ENCODE data around the gene ZNF772. TPM values are rescaled to one million over a fixed set of nuclear protein-coding genes. Genes with fewer than 3 reads are reported as not detected.

The ZNF772 gene
- total RNA-seq, 1 experiment from 2014 or later: 6.2 TPM

DNA sequence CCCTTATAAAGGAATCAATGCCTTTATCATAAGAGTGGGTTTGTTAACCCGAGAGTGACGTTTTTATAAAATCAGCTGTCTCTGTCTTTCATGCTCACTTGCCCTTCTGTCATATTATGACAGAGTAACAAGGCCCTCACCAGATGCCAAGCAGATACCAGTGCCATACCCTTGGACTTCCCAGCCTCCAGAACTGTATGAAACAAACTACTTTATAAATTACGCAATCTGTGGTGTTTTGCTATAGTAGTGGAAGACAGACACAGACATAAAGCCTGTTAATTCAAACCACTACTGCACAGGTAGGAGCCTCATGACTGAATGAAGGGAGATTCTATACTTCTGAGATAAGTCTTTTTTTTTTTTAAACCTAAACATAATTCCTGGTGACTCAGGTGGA is 25.1 kb downstream of the ZNF772 start:
- ChIA-PET POLR2A (no interaction called here), CTCF (no interaction called here)
- DNase-seq (ENCODE audit: low read depth, low spot score): no peak
- in situ Hi-C loops (cut with HindIII; ENCODE audit: low pct_unique_long_range_greater_than_20kb, low sequenced_read_pairs): no loop called here
- H3K4me1 ChIP-seq (ENCODE audit: control insufficient read depth, insufficient read depth, low read length): no peaks in the 10 kb centered on the region
- ATAC-seq: no peak
- BruUV-seq (replicated peaks): no TSS peak
- no peaks in the 10 kb centered on the region for H3K27me3 ChIP-seq (ENCODE audit: control insufficient read depth, insufficient read depth, low read length)
- H3K36me3 ChIP-seq (ENCODE audit: control insufficient read depth, insufficient read depth, low read length): no peaks in the 10 kb centered on the region
- H3K4me3 ChIP-seq (ENCODE audit: low read depth in 2 of 2, low read length in 2 of 2): no peak overlapping the region
- no peak overlapping the region for H3K27ac ChIP-seq (ENCODE audit: low read length)
- no peak for TF ChIP-seq POLR2AphosphoS5 (IDR thresholded peaks at IDR 0.05; ENCODE audit: low read depth, low read length)
- TF ChIP-seq, protein P1, sequence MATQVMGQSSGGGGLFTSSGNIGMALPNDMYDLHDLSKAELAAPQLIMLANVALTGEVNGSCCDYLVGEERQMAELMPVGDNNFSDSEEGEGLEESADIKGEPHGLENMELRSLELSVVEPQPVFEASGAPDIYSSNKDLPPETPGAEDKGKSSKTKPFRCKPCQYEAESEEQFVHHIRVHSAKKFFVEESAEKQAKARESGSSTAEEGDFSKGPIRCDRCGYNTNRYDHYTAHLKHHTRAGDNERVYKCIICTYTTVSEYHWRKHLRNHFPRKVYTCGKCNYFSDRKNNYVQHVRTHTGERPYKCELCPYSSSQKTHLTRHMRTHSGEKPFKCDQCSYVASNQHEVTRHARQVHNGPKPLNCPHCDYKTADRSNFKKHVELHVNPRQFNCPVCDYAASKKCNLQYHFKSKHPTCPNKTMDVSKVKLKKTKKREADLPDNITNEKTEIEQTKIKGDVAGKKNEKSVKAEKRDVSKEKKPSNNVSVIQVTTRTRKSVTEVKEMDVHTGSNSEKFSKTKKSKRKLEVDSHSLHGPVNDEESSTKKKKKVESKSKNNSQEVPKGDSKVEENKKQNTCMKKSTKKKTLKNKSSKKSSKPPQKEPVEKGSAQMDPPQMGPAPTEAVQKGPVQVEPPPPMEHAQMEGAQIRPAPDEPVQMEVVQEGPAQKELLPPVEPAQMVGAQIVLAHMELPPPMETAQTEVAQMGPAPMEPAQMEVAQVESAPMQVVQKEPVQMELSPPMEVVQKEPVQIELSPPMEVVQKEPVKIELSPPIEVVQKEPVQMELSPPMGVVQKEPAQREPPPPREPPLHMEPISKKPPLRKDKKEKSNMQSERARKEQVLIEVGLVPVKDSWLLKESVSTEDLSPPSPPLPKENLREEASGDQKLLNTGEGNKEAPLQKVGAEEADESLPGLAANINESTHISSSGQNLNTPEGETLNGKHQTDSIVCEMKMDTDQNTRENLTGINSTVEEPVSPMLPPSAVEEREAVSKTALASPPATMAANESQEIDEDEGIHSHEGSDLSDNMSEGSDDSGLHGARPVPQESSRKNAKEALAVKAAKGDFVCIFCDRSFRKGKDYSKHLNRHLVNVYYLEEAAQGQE (IDR thresholded peaks at IDR 0.05; ENCODE audit: insufficient read depth in 1 of 2, low read depth in 2 of 2, low read length in 1 of 2): no peak
- TF ChIP-seq TCF7L2 (IDR thresholded peaks at IDR 0.05; ENCODE audit: low read depth, low read length): no peak
- TF ChIP-seq SIN3A (IDR thresholded peaks at IDR 0.05; ENCODE audit: borderline replicate concordance, insufficient read depth, low read depth, low read length): no peak
- TF ChIP-seq, protein P2, sequence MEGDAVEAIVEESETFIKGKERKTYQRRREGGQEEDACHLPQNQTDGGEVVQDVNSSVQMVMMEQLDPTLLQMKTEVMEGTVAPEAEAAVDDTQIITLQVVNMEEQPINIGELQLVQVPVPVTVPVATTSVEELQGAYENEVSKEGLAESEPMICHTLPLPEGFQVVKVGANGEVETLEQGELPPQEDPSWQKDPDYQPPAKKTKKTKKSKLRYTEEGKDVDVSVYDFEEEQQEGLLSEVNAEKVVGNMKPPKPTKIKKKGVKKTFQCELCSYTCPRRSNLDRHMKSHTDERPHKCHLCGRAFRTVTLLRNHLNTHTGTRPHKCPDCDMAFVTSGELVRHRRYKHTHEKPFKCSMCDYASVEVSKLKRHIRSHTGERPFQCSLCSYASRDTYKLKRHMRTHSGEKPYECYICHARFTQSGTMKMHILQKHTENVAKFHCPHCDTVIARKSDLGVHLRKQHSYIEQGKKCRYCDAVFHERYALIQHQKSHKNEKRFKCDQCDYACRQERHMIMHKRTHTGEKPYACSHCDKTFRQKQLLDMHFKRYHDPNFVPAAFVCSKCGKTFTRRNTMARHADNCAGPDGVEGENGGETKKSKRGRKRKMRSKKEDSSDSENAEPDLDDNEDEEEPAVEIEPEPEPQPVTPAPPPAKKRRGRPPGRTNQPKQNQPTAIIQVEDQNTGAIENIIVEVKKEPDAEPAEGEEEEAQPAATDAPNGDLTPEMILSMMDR (IDR thresholded peaks at IDR 0.05): no peak
- H3K9me3 ChIP-seq (ENCODE audit: control insufficient read depth, insufficient read depth, low read depth, low read length): peaks cover 16% of the 10 kb centered on the region; the same call in 1 of the 2 replicates
- intact Hi-C loops (cut with micrococcal nuclease; ENCODE audit: unreplicated experiment): no loop called here

DNA sequence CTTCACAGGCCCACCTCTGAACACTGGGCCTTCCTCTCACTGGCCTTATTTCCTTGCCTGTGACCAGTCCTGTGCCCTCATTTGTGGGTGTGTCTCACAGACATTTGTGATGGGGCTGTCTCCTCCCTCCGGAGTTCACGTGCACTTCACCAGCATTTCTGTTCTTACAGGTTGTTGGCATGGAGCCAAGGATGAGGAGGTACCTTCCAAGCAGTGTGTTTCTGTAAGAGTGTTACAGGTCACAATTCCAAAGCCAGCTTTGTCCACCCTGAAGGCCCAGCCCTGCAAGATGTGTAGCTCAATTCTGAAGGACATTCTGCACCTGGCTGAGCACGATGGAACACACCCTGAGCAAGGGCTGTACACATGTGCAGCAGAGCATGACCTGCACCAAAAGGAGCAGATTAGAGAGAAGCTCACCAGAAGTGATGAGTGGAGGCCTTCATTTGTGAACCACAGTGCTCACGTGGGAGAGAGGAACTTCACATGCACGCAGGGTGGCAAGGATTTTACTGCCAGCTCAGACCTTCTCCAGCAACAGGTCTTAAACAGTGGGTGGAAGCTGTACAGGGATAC is 34.2 kb downstream of the ZNF772 start:
- ChIA-PET CTCF (no interaction called here), POLR2A (no interaction called here)
- ATAC-seq (no peak), DNase-seq (ENCODE audit: low read depth, low spot score) (no peak)
- TF ChIP-seq POLR2AphosphoS5 (IDR thresholded peaks at IDR 0.05; ENCODE audit: low read depth, low read length): no peak
- TF ChIP-seq, protein P1 (IDR thresholded peaks at IDR 0.05; ENCODE audit: insufficient read depth in 1 of 2, low read depth in 2 of 2, low read length in 1 of 2): no peak
- TF ChIP-seq TCF7L2 (IDR thresholded peaks at IDR 0.05; ENCODE audit: low read depth, low read length): no peak
- TF ChIP-seq, protein P2 (IDR thresholded peaks at IDR 0.05): no peak
- no peak for TF ChIP-seq SIN3A (IDR thresholded peaks at IDR 0.05; ENCODE audit: borderline replicate concordance, insufficient read depth, low read depth, low read length)
- intact Hi-C loops (cut with micrococcal nuclease; ENCODE audit: unreplicated experiment) (no loop called here), in situ Hi-C loops (cut with HindIII; ENCODE audit: low pct_unique_long_range_greater_than_20kb, low sequenced_read_pairs) (no loop called here)
- peaks cover 69% of the 10 kb centered on the region for H3K9me3 ChIP-seq (ENCODE audit: control insufficient read depth, insufficient read depth, low read depth, low read length)
- no peak overlapping the region for H3K4me3 ChIP-seq (ENCODE audit: low read depth in 2 of 2, low read length in 2 of 2)
- no peaks in the 10 kb centered on the region for H3K36me3 ChIP-seq (ENCODE audit: control insufficient read depth, insufficient read depth, low read length)
- H3K27ac ChIP-seq (ENCODE audit: low read length): no peak overlapping the region
- BruUV-seq (replicated peaks): no TSS peak
- H3K4me1 ChIP-seq (ENCODE audit: control insufficient read depth, insufficient read depth, low read length): no peaks in the 10 kb centered on the region
- no peaks in the 10 kb centered on the region for H3K27me3 ChIP-seq (ENCODE audit: control insufficient read depth, insufficient read depth, low read length)

All from Panc1 (cell line).